K562 (cell line): Measurements from ENCODE around the gene RFX7. TPM values are rescaled to one million over a fixed set of nuclear protein-coding genes. Genes with fewer than 3 reads are reported as not detected.
A peak's percentile ranks its signal among the peaks of the same experiment; 100 is the strongest.

Experiments
- ATAC-seq: fragments of 200-7000 bp; cut with Tn5 transposase; 3 replicates; pipeline ENCODE4 v1.9.1; 2020; ENCODE audit warnings: moderate library complexity
- BruUV-seq: library from RNA; stranded (reverse); fragments of 400-500 nt; replicated peaks from 2 replicates; lab custom pipeline; 2021; lab: Mats Ljungman, UMichigan
- CTCF ChIA-PET: fragments of 300-600 bp; formaldehyde crosslinking; extraction: SDS; loops from one replicate; lab custom pipeline; 2021; ENCODE audit warnings: low intra/inter-chr PET ratio; lab: Yijun Ruan, JAX
- POLR2A ChIA-PET: fragments of 300-600, 350-650 bp; sonication (Branson Sonifier 250); formaldehyde crosslinking; extraction: SDS; loops from one replicate; lab custom pipeline; 2021; ENCODE audit warnings: antibody characterized with exemption, inconsistent platforms; lab: Yijun Ruan, JAX
- DNase-seq, 4 experiments: peaks; one replicate each; pipeline versions ENCODE4 v3.0.0 to v3.0.0-alpha.2; 2011 to 2018; ENCODE audit warnings: low spot score in 3 of 4, mixed read lengths in 3 of 4; ENCODE audit errors: extremely low read depth in 1 of 4
- FAIRE-seq: peaks from 2 replicates; lab custom pipeline; 2011; peaks lifted over from hg19 to GRCh38; lab: Jason Lieb, UNC
- H2AFZ ChIP-seq: 2 replicates; pipeline ENCODE4 v1.6.0; 2011; ENCODE audit warnings: low read depth, low read length, control low read depth, inconsistent platforms
- H3K27ac ChIP-seq: fragments of 200-600 bp; 3 replicates; pipeline ENCODE4 v1.8.0; 2011; ENCODE audit warnings: low read depth, mild to moderate bottlenecking, control low read depth, inconsistent platforms, low read length, moderate library complexity, mixed read lengths; ENCODE audit errors: extremely low read depth
- H3K27me3 ChIP-seq, 2 experiments: fragments of 300-600 bp in 1 of 2; 2 replicates in 1 of 2; 3 replicates in 1 of 2; pipeline versions ENCODE4 v1.6.0 to v1.8.0; 2011; ENCODE audit warnings: inconsistent platforms in 2 of 2, low read length in 2 of 2, mild to moderate bottlenecking in 1 of 2, mixed read lengths in 1 of 2, moderate library complexity in 1 of 2; ENCODE audit not compliant: control insufficient read depth in 2 of 2, insufficient read depth in 2 of 2
- H3K36me3 ChIP-seq: fragments of 300-600 bp; 3 replicates; pipeline ENCODE4 v1.8.0; 2011; ENCODE audit warnings: mild to moderate bottlenecking, low read length, inconsistent platforms; ENCODE audit not compliant: control insufficient read depth, insufficient read depth
- H3K4me1 ChIP-seq, 2 experiments: fragments of 200-600 bp in 1 of 2; replicated peaks in 1 of 2; 2 replicates in 1 of 2; 3 replicates in 1 of 2; pipeline versions ENCODE4 v1.5.1 to v1.8.0; 2011; ENCODE audit warnings: inconsistent platforms in 2 of 2, low read length in 2 of 2, mild to moderate bottlenecking in 1 of 2, mixed read lengths in 1 of 2, moderate library complexity in 1 of 2; ENCODE audit not compliant: control insufficient read depth in 2 of 2, insufficient read depth in 2 of 2
- H3K4me2 ChIP-seq: 2 replicates; pipeline ENCODE4 v1.6.1; 2011; ENCODE audit warnings: low read length, control low read depth, inconsistent platforms, mixed read lengths; ENCODE audit not compliant: insufficient read depth
- H3K4me3 ChIP-seq: fragments of 200-600 bp; sonication (generic), shearing (Covaris generic); 2 replicates; pipeline ENCODE4 v1.5.1; 2016; ENCODE audit warnings: control low read depth, inconsistent platforms
- H3K79me2 ChIP-seq: fragments of 200-600 bp; 3 replicates; pipeline ENCODE4 v1.8.0; 2011; ENCODE audit warnings: low read length, inconsistent platforms; ENCODE audit not compliant: control insufficient read depth, insufficient read depth
- H3K9ac ChIP-seq, 2 experiments: 2 replicates each; pipeline versions ENCODE4 v1.6.0 to v1.6.1; 2011; ENCODE audit warnings: low read depth in 2 of 2, low read length in 2 of 2, control low read depth in 1 of 2, inconsistent platforms in 1 of 2, mild to moderate bottlenecking in 1 of 2, mixed read lengths in 1 of 2; ENCODE audit not compliant: insufficient read depth in 1 of 2
- H3K9me1 ChIP-seq: one replicate; pipeline ENCODE4 v1.6.0; 2011; ENCODE audit warnings: inconsistent platforms, mild to moderate bottlenecking, low read length, moderate library complexity; ENCODE audit not compliant: control insufficient read depth, insufficient read depth
- H3K9me3 ChIP-seq: replicated peaks from 2 replicates; pipeline ENCODE4 v1.5.1; 2011; ENCODE audit warnings: low read depth, low read length, inconsistent platforms; ENCODE audit not compliant: control insufficient read depth, insufficient read depth
- H4K20me1 ChIP-seq: replicated peaks from 2 replicates; pipeline ENCODE4 v1.6.1; 2011; ENCODE audit warnings: low read length, inconsistent platforms, mixed read lengths; ENCODE audit not compliant: control insufficient read depth, insufficient read depth
- CLOCK ChIP-seq: fragments of 250-450 bp; sonication (Bioruptor Pico); IDR thresholded peaks from 2 replicates; pipeline ENCODE4 v1.4.0; 2020; ENCODE audit warnings: mild to moderate bottlenecking, moderate library complexity, borderline replicate concordance
- MEIS2 ChIP-seq: fragments of 450-650 bp; IDR thresholded peaks from 2 replicates; pipeline ENCODE4 v1.6.1; 2014; ENCODE audit warnings: mild to moderate bottlenecking; ENCODE audit not compliant: partially characterized antibody
- WGBS: fragments of 100-300 bp; shearing (Covaris generic); methylation state at CpG from one replicate; pipeline ENCODE4 v1.1.6; 2016; ENCODE audit warnings: low coverage, mixed read lengths; ENCODE audit not compliant: insufficient coverage; ENCODE audit errors: missing lambda C conversion rate; 5-methylcytosine and 5-hydroxymethylcytosine counted together
- in situ Hi-C: fragments of 300-500 bp; cut with MboI; formaldehyde crosslinking; loops from 4 replicates; pipeline ENCODE4 v1.15.0; 2018; ENCODE audit warnings: inconsistent platforms, mixed read lengths
- intact Hi-C: fragments of 100-400 bp; cut with micrococcal nuclease; formaldehyde crosslinking; loops from 2 replicates; pipeline ENCODE4 v1.14.2; 2022
- polyA plus RNA-seq, 8 experiments: library from polyadenylated mRNA; depleted of rRNA in 4 of 8; stranded (reverse) in 5 of 8; unstranded in 3 of 8; fragments of >200 nt; fragmentation: Nextera tagmentation in 2 of 8; fragmentation: Illumina TruSeq in 1 of 8; extraction: Ambion mirVana in 2 of 8; extraction: Trizol in 1 of 8; gene quantifications; 2 replicates each; pipeline versions ENCODE4 v1.2.1 to v1.2.3, GENCODE V29; 2011 to 2014; ENCODE audit warnings: inconsistent platforms in 1 of 8, missing spikeins in 1 of 8
- total RNA-seq, 7 experiments: library from RNA; depleted of rRNA in 6 of 7; stranded (reverse); fragments of >200 nt in 6 of 7; fragmentation: Illumina TruSeq in 2 of 7; extraction: Trizol in 2 of 7; gene quantifications; 2 replicates each; pipeline versions ENCODE4 v1.2.1 to v1.2.3, GENCODE V29; 2011 to 2021; ENCODE audit warnings: low replicate concordance in 1 of 7

Gene RFX7
- total and polyA plus RNA-seq, 9 of the 15 experiments (the other 6 are each of a cell fraction or from before 2014, with no cell fraction given): 2.4 to 17.9 (median 6.3) TPM

- in situ Hi-C loops: no loop called here
- Histone ChIP-seq H3K9me1 (no peaks in the 10 kb centered on the region), H3K27me3 (no peaks in the 10 kb centered on the region; a peak in 1 of 5 replicates), H3K9me3 (no peaks in the 10 kb centered on the region), H3K4me2 (no peak overlapping the region), H2AFZ (no peak overlapping the region), H4K20me1 (no peaks in the 10 kb centered on the region), H3K36me3 (no peaks in the 10 kb centered on the region), H3K4me3 (no peak overlapping the region), H3K27ac (no peak overlapping the region), H3K4me1 (no peaks in the 10 kb centered on the region), H3K79me2 (no peaks in the 10 kb centered on the region), H3K9ac (no peak overlapping the region)
- DNase-seq: no peak
- ATAC-seq: no peak
- FAIRE-seq: no peak
- no TSS peak for BruUV-seq
- CTCF ChIA-PET: no interaction called here
- POLR2A ChIA-PET: interaction anchor here (1.1 kb wide), 1 partner anchor 32 kb away, joined by 3 read pairs; no protein-coding TSS in a partner anchor
- intact Hi-C loops: no loop called here
- 0% methylated on average over 3 of the region's 3 CpGs for WGBS
- TF ChIP-seq CLOCK (CRISPR knock-in tag) (no peak), MEIS2 (peak; percentile 37)
These were observed 179.5 kb downstream of the RFX7 start for GRCh38 chr15:56064152-56064551.
